Naive thymus-derived CD8-positive, alpha-beta T cell (primary cell): ENCODE data around the gene PTBP3. TPM values are rescaled to one million over a fixed set of nuclear protein-coding genes. Genes with fewer than 3 reads are reported as not detected.

Source experiments
- ATAC-seq, 2 donors: fragments of 150-1000 bp; cut with Tn5 transposase in 1 of 2; sonication (Bioruptor Pico), chemical (Tn5 transposase) in 1 of 2; 1 replicate in 1 of 2; 2 replicates in 1 of 2; pipeline ENCODE4 v1.10.0; 2021; ENCODE audit warnings: mild to moderate bottlenecking in 2 of 2, moderate library complexity in 2 of 2
- POLR2A ChIA-PET: fragments of 350-600 bp; sonication (Branson Sonifier 250); formaldehyde crosslinking; loops from one replicate; lab custom pipeline; 2021; ENCODE audit warnings: antibody characterized with exemption; lab: Charles Lee
- DNase-seq, 10 donors: peaks; one replicate each; pipeline versions ENCODE4 v3.0.0 to v3.0.0-alpha.2; 2020 to 2022
- H3K27ac Mint-ChIP-seq, 10 donors: one replicate each; pipeline ENCODE4 v1.8.0; 2020 to 2022; ENCODE audit warnings: mild to moderate bottlenecking in 10 of 10, mixed read lengths in 10 of 10, moderate library complexity in 4 of 10, inconsistent platforms in 1 of 10
- H3K27me3 Mint-ChIP-seq, 5 donors: one replicate each; pipeline ENCODE4 v1.8.0; 2021 to 2022; ENCODE audit warnings: mixed read lengths in 5 of 5
- H3K36me3 Mint-ChIP-seq, 3 donors: one replicate each; pipeline ENCODE4 v1.8.0; 2020 to 2022; ENCODE audit warnings: mixed read lengths in 3 of 3, mild to moderate bottlenecking in 2 of 3, inconsistent platforms in 1 of 3
- H3K4me1 Mint-ChIP-seq, 4 donors: one replicate each; pipeline ENCODE4 v1.8.0; 2021 to 2022; ENCODE audit warnings: mixed read lengths in 4 of 4
- H3K4me3 Mint-ChIP-seq, 10 donors: one replicate each; pipeline ENCODE4 v1.8.0; 2020 to 2022; ENCODE audit warnings: mild to moderate bottlenecking in 10 of 10, mixed read lengths in 10 of 10, moderate library complexity in 6 of 10, inconsistent platforms in 1 of 10
- H3K9me3 Mint-ChIP-seq, 9 donors: one replicate each; pipeline ENCODE4 v1.8.0; 2020 to 2022; ENCODE audit warnings: mixed read lengths in 9 of 9, mild to moderate bottlenecking in 3 of 9, inconsistent platforms in 1 of 9, moderate library complexity in 1 of 9
- polyA plus RNA-seq, 3 donors: library from polyadenylated mRNA; unstranded; fragments of 300-500 nt; fragmentation: Illumina TruSeq; gene quantifications; one replicate each; pipeline ENCODE4 v1.2.3, GENCODE V29; 2021
- total RNA-seq, 8 experiments: library from RNA in 2 of 8; stranded (reverse) in 2 of 8; gene quantifications; one replicate each; pipeline ENCODE4 v1.2.3 and lab custom pipeline; 2021 to 2026

PTBP3 gene
- total and polyA plus RNA-seq, 5 experiments from 2014 or later: 32.1 to 123 (median 51.0) TPM

DNA sequence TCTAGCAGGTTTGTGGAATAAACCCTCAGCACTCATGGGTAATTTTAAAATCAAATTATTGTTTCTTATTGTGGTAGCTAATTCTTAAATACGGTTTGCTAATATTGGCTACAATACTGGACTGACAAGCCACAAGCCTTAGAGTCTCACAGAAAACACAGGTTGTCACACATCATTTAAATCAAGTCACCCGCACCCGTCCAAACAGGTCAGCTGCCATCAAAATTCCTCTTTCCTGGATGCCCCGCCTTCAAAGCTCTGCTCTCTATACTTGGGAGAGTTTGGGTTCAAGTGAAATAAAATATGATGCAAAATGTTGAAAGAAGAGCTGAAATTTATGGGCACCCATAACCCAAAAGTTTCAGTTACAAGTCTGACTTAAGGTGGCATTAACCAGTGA is 146.0 kb downstream of the PTBP3 start:
- Mint-ChIP-seq H3K27ac (no peak overlapping the region), H3K4me3 (no peak overlapping the region), H3K4me1 (peaks cover under 1 to 8% (median 4%) of the 10 kb centered on the region in 4 donors), H3K27me3 (no peaks in the 10 kb centered on the region), H3K36me3 (peaks cover 2 to 7% (median 4%) of the 10 kb centered on the region in 3 donors), H3K9me3 (peaks cover 0 to 8% (median 0%) of the 10 kb centered on the region in 9 donors)
- ATAC-seq (no peak), DNase-seq (no peak)
- POLR2A ChIA-PET: interaction anchor here (1.2 kb wide), 1 partner anchor 9 kb away, joined by 3 read pairs; no protein-coding TSS in a partner anchor

DNA sequence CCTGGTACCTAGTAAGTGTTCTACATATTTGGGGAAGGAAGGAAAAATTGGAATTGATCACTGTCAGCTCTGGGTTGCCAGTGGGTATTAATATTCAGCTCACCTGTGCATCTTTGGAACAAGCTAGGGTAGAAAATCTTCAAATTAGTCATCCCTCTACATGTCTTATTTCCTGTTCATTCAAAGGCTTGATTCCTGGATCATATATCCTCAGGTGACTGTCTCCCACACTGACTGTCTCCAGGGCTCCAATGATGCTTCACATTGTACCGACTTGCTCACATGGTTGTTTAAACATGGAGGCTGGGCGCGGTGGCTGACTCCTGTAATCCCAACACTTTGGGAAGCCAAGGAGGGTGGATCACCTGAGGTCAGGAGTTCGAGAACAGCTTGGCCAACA is 146.7 kb downstream of the PTBP3 start:
- Mint-ChIP-seq H3K27me3 (no peaks in the 10 kb centered on the region), H3K9me3 (peaks cover 0 to 8% (median 0%) of the 10 kb centered on the region in 9 donors), H3K4me1 (peaks cover 3 to 9% (median 5%) of the 10 kb centered on the region in 4 donors), H3K4me3 (no peak overlapping the region), H3K27ac (no peak overlapping the region), H3K36me3 (peaks cover 2 to 7% (median 4%) of the 10 kb centered on the region in 3 donors)
- ATAC-seq: no peak
- DNase-seq: no peak
- POLR2A ChIA-PET: no interaction called here

DNA sequence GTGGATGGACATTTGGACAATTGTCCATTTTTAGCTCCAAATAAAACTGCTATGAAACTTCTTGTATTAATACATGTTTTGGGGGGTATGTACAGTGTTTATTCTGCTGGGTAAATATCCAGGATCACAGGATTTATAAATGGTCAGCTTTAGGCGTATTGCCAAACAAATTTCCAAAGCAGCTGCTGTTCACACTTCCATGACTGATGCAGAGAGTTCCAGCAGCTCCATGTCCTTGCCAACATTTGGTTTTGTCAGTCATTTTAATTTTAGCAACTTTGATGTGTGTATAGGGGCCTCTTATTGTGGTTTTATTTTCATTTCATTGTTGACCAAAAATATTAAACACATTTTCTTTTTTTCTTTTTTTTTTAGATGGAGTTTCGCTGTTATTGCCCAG is 148.5 kb downstream of the PTBP3 start:
- peaks cover 0 to 8% (median 0%) of the 10 kb centered on the region in 9 donors for H3K9me3 Mint-ChIP-seq
- DNase-seq (no peak), ATAC-seq (no peak)
- peaks cover 13 to 24% (median 20%) of the 10 kb centered on the region in 4 donors for H3K4me1 Mint-ChIP-seq
- no peak overlapping the region for H3K4me3 Mint-ChIP-seq
- H3K27ac Mint-ChIP-seq: peak overlapping the region in 1 of 10 donors; percentile 33
- H3K36me3 Mint-ChIP-seq: peaks cover 0 to 4% (median 0%) of the 10 kb centered on the region in 3 donors
- POLR2A ChIA-PET: no interaction called here
- H3K27me3 Mint-ChIP-seq: no peaks in the 10 kb centered on the region

DNA sequence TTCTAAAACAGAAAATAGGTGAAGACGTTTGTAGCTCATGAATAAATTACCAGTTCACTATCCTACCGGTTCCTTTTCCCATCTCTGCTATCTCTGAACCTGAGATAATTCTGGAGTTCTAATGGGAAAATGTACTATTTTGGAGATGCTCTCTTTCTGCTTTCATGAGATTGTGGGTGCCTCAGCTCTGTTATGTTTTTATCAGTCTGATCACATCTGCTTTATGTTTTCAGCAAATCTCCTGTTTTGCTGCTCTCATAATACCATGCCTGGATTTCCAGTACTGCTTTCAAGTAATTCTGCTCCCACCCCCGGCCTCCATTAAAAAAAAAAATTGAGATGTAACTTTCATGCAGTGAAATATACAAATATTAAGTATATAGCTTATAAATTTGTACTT is 149.2 kb downstream of the PTBP3 start:
- no peak overlapping the region for H3K4me3 Mint-ChIP-seq
- no peak for ATAC-seq

DNA sequence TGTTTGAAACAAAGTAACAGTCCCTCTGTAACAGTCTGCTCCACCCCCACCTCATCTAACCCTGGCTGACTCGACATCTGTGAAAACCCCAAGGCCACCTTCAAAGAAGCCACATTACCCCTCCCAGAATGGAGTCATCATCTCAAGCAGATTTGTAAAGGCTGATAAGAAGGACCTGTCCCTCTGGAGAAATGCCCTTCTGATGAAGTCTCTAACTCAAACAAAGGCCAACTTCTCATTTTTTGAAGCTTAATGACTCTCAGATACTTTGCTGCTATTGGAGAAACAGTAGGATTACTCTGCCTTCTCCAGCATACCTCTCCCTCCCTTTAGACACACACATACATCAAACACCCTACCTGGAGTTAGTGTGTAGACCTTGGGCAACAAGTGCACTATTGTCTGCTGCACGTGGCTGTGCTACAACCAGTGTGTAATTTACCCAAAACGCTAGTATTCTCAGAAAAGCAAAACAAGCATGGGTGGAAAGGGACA is 153.0 kb downstream of the PTBP3 start:
- H3K4me3 Mint-ChIP-seq: peak overlapping the region in 5 of 10 donors; percentile 15 to 70 (median 42)
- H3K9me3 Mint-ChIP-seq: peaks cover 0 to 8% (median 0%) of the 10 kb centered on the region in 9 donors
- H3K27ac Mint-ChIP-seq: peak overlapping the region in 9 of 10 donors; percentile 12 to 97 (median 62)
- ATAC-seq: peak; percentile 35 to 40
- no peaks in the 10 kb centered on the region for H3K27me3 Mint-ChIP-seq
- POLR2A ChIA-PET: no interaction called here
- H3K36me3 Mint-ChIP-seq: peaks cover 0 to 4% (median 0%) of the 10 kb centered on the region in 3 donors
- peaks cover 25 to 55% (median 41%) of the 10 kb centered on the region in 4 donors for H3K4me1 Mint-ChIP-seq
- DNase-seq: peak in 3 of 10 donors; percentile 11 to 22 (median 11)

More for the DNA sequence above, 149.2 kb downstream of the PTBP3 start:
- DNase-seq: no peak
- Mint-ChIP-seq H3K36me3 (peaks cover 0 to 4% (median 0%) of the 10 kb centered on the region in 3 donors), H3K27me3 (no peaks in the 10 kb centered on the region), H3K4me1 (peaks cover 13 to 28% (median 24%) of the 10 kb centered on the region in 4 donors), H3K9me3 (peaks cover 0 to 8% (median 0%) of the 10 kb centered on the region in 9 donors), H3K27ac (no peak overlapping the region)
- POLR2A ChIA-PET: no interaction called here

DNA sequence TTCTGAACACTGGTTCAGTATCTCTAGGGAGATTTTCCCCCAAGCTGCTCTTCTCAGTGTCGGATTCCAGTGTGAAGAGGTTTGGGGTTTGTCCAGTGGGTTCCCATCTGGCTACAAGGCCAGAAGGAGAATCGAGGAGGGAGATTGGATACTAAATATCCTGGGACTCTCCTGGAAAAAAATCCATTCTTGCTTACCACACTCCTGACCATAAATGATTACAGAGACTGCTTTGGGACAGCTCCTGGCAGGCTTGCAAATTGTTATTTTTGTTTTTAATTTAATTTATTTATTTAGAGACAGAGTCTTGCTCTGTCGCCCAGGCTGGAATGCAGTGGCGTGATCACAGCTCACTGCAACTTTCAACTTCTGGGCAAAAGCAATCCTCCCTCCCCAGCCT is 153.6 kb downstream of the PTBP3 start:
- H3K4me3 Mint-ChIP-seq: no peak overlapping the region
- peak overlapping the region in 2 of 10 donors; percentile 47 to 72 for H3K27ac Mint-ChIP-seq
- POLR2A ChIA-PET: interaction anchor here (0.9 kb wide), 1 partner anchor 31 kb away, joined by 3 read pairs; no protein-coding TSS in a partner anchor

DNA sequence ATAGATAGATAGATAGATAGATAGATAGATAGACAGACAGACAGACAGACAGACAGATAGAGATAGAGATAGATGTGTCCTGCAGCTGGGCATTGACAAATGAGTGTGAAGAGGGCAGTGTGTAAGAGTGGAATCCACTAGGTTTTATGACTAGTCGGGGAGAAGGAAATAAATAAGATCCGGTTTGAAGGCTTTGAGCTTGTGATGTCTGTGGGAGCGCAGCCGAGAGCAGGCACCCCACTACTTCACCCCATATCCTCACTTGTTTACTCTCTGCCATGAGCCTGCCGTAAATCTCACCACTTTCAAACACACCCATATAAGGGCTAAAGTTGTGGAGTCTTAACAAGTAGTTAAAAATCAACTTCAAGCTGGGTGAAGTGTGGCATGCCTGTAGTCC is 156.9 kb downstream of the PTBP3 start:
- H3K36me3 Mint-ChIP-seq: no peaks in the 10 kb centered on the region
- ATAC-seq (peak; percentile 40 to 73), DNase-seq (peak in 5 of 10 donors; percentile 23 to 54 (median 36))
- H3K9me3 Mint-ChIP-seq: no peaks in the 10 kb centered on the region
- H3K4me1 Mint-ChIP-seq: peaks cover 43 to 84% (median 72%) of the 10 kb centered on the region in 4 donors
- no peaks in the 10 kb centered on the region for H3K27me3 Mint-ChIP-seq
- POLR2A ChIA-PET: interaction anchor here (1.2 to 1.3 kb wide), 2 partner anchors 151 to 156 kb away, joined by 3 read pairs; no protein-coding TSS in a partner anchor
- peak overlapping the region in 9 of 10 donors; percentile 19 to 89 (median 76) for H3K27ac Mint-ChIP-seq
- H3K4me3 Mint-ChIP-seq: peak overlapping the region; percentile 9 to 88 (median 78)

More for the DNA sequence above, 153.6 kb downstream of the PTBP3 start:
- Mint-ChIP-seq H3K9me3 (peaks cover 0 to 8% (median 0%) of the 10 kb centered on the region in 9 donors), H3K27me3 (no peaks in the 10 kb centered on the region), H3K4me1 (peaks cover 27 to 57% (median 44%) of the 10 kb centered on the region in 4 donors), H3K36me3 (peaks cover 0 to 4% (median 0%) of the 10 kb centered on the region in 3 donors)
- ATAC-seq (no peak), DNase-seq (no peak)

DNA sequence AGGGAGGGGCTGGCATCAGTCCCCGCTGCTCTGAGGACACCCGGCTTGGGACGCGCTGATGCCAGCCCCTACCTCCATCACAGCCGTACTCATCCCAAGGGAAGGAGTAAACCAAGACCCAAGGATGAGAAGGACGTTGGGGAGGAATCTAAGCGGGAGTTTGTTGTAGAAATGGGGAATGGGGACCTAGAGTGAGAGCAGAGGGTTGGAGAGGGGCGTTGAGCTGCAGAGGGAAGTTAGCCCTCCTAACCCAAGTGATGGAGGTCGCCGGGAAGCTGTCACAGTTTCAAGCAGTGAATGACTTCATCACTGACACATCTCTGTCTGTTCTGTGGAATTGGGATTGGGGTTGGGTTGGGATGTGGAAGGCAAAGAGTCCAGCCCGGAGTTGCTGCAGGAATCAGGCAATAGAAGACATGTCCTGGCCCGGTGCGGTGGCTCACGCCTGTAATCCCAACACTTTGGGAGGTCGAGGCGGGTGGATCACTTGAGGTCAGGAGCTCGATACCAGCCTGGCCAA is 157.6 kb downstream of the PTBP3 start:
- peak overlapping the region; percentile 42 to 92 (median 78) for H3K27ac Mint-ChIP-seq
- POLR2A ChIA-PET: interaction anchor here (0.7 to 1.3 kb wide), 3 partner anchors 69 to 157 kb away, joined by 3 to 5 read pairs (median 3); no protein-coding TSS in a partner anchor
- ATAC-seq (no peak), DNase-seq (peak in 1 of 10 donors; percentile 12)
- no peaks in the 10 kb centered on the region for H3K9me3 Mint-ChIP-seq
- H3K4me3 Mint-ChIP-seq: peak overlapping the region; percentile 66 to 88 (median 78)
- H3K36me3 Mint-ChIP-seq: no peaks in the 10 kb centered on the region
- peaks cover 41 to 84% (median 71%) of the 10 kb centered on the region in 4 donors for H3K4me1 Mint-ChIP-seq
- no peaks in the 10 kb centered on the region for H3K27me3 Mint-ChIP-seq

DNA sequence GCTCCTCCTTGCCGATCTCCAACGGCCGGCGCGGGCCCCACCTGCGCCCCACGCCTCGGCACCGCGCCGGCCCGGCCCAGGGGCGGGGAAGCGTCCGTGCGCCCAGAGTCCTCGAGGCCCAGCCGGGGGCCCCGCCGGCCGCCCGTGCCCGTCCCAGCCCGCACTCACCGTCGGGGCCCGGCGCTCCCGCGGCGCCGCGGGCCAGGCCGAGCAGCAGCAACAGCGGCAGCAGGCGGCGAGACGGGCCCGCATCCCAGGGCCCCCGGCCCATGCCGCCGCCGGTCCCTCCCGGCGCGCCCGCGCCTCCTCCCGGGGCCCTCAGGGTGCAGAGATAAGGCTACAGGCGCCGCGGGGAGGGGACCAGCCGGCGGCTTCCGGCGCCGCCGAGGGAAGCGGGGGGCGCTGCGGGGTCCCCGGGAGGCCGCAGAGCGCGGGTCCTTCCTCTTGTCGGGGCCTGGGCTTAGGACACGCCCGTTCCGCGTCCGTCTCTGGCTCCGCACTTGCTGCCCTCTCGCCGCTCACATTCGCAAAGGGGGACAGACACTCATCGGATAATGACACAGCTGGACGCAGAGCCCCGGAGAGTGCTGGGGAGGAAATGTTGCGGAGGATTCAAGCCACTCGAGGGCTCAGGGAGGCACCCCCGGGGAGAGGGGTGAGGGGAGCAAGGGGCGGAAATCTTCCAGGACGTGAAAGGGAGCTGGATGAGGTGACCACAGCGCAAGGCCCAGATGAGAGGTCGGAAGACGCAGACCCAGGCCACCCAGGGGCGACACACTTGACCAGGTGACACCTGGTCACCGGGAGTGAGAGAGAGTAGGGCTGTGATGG is 158.2 kb downstream of the PTBP3 start, which contains the start of gene SUSD1:
SUSD1 (minus strand) TSS at position 333 of the 831 bp plus-strand sequence; CDS start at position 271, 62 bp downstream.
- peak; percentile 51 to 73 for ATAC-seq
- H3K9me3 Mint-ChIP-seq: no peaks in the 10 kb centered on the region
- no peaks in the 10 kb centered on the region for H3K36me3 Mint-ChIP-seq
- H3K27me3 Mint-ChIP-seq: no peaks in the 10 kb centered on the region
- POLR2A ChIA-PET: interaction anchor here (0.6 to 1.5 kb wide), 6 partner anchors 53 to 705 kb away, joined by 3 to 6 read pairs (median 5); partner anchors contain the start of genes PTBP3 and UGCG
- DNase-seq: peak in 7 of 10 donors; percentile 21 to 46 (median 39)
- H3K4me1 Mint-ChIP-seq: peaks cover 37 to 81% (median 68%) of the 10 kb centered on the region in 4 donors
- H3K4me3 Mint-ChIP-seq: peak within 1 kb of the TSS; percentile 82 to 93 (median 90)
- peak within 1 kb of the TSS; percentile 80 to 92 (median 88) for H3K27ac Mint-ChIP-seq

DNA sequence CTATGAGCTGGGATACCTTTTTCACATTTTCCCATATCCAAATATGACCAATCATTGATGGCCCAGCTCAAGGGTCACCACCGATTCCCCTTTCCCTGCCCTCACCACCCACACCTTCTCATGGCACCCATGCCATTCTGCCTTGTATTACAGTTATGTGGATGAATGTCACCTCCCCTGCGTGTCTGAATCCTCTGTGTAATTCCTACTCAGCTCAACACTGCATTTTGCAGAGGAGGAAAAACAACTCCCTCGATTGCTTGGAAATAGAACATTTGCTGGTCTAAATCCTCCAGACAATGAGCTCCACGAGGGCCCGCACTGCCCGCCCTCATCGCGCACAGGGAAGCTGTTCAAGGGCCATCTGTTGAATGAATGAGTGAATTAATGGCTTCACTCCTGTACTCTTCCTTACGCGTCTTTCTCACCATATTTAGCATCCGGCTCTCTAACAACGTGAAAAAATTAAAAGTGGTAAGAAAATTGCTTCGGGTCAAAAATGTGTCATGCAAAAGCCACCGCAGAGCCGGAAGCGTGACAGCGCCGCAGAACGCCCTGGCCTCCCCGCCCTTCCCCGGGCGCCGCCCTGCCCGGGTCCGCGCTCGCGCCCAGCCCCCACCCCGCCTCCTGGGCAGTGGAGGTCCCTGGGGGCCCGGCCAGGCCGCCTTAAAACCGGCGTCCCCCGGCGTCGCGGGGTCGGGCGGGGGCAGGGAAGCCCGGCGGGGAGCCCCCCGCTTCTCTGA is 159.0 kb downstream of the PTBP3 start:
- Mint-ChIP-seq H3K27me3 (no peaks in the 10 kb centered on the region), H3K36me3 (peaks cover 0 to 2% (median 0%) of the 10 kb centered on the region in 3 donors), H3K9me3 (no peaks in the 10 kb centered on the region), H3K4me1 (peaks cover 39 to 84% (median 67%) of the 10 kb centered on the region in 4 donors), H3K4me3 (peak overlapping the region; percentile 82 to 93 (median 90)), H3K27ac (peak overlapping the region; percentile 80 to 91 (median 88))
- ATAC-seq: peak; percentile 67 to 68
- DNase-seq: peak; percentile 30 to 77 (median 61)
- POLR2A ChIA-PET: interaction anchor here (0.6 to 1.5 kb wide), 4 partner anchors 53 to 706 kb away, joined by 3 to 6 read pairs (median 5); partner anchors contain the start of genes PTBP3 and UGCG

DNA sequence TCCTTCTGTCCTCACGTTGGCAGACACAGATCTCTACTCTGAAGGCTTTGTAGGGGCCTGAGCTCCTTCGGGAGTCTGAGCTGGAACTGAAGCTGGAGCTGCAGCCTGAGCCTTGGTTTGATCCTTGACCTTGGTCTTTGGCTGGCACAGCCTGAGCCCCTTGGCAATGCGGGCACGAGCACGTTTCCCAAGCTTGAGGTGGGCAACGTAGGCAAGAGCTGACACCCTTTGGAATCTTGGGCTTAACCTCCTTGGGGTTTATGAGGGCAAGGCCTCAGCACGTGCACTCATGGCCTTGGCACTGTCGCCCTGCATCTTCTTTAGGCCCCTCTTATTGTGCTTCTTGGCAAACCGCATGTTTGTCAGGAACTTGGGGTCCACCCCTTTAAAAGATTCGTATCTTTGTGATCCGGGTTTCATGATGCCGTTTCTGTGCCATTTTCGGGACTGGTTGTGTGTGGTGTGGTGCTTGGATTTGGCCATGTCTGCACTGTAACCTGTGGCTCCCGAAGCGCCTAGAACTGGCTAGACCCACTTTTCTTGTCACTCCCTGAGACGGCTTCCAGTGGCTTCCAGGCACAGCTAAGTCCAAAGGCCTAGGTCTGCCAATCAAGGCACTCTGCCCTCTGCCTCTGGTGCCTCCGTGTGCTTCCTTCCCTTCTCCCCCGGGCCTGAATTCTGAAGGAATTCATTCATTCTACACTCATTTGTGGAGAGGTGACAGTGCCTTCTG is 159.8 kb downstream of the PTBP3 start:
- Mint-ChIP-seq H3K4me1 (peaks cover 41 to 89% (median 73%) of the 10 kb centered on the region in 4 donors), H3K36me3 (peaks cover 0 to 4% (median 0%) of the 10 kb centered on the region in 3 donors), H3K27ac (peak overlapping the region; percentile 80 to 91 (median 88)), H3K27me3 (no peaks in the 10 kb centered on the region), H3K4me3 (peak overlapping the region; percentile 82 to 93 (median 90)), H3K9me3 (no peaks in the 10 kb centered on the region)
- ATAC-seq (no peak), DNase-seq (no peak)
- POLR2A ChIA-PET: interaction anchor here (1.3 to 1.5 kb wide), 2 partner anchors 159 to 277 kb away, joined by 5 to 6 read pairs; partner anchors contain the start of genes PTBP3 and UGCG
